Fibroblast of lung (primary cell): ENCODE data around the gene TTI1.

Source experiments
- EZH2 ChIP-seq: IDR thresholded peaks from 2 replicates; pipeline ENCODE4 v1.5.1; 2012; ENCODE audit warnings: low read length, control low read depth, mild to moderate bottlenecking; ENCODE audit errors: missing control alignments
- TF ChIP-seq, protein P1 (sequence below), 2 donors: IDR thresholded peaks in 1 of 2; conservative IDR thresholded peaks in 1 of 2; 1 replicate in 1 of 2; 2 replicates in 1 of 2; pipeline ENCODE4 v1.5.1; 2011 to 2012; ENCODE audit warnings: low read length in 2 of 2, control low read depth in 1 of 2, inconsistent platforms in 1 of 2, low read depth in 1 of 2, mild to moderate bottlenecking in 1 of 2

GRCh38 chr20:38008233-38008944 lies 24.9 kb downstream of the TTI1 start:
- TF ChIP-seq, protein P1, sequence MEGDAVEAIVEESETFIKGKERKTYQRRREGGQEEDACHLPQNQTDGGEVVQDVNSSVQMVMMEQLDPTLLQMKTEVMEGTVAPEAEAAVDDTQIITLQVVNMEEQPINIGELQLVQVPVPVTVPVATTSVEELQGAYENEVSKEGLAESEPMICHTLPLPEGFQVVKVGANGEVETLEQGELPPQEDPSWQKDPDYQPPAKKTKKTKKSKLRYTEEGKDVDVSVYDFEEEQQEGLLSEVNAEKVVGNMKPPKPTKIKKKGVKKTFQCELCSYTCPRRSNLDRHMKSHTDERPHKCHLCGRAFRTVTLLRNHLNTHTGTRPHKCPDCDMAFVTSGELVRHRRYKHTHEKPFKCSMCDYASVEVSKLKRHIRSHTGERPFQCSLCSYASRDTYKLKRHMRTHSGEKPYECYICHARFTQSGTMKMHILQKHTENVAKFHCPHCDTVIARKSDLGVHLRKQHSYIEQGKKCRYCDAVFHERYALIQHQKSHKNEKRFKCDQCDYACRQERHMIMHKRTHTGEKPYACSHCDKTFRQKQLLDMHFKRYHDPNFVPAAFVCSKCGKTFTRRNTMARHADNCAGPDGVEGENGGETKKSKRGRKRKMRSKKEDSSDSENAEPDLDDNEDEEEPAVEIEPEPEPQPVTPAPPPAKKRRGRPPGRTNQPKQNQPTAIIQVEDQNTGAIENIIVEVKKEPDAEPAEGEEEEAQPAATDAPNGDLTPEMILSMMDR (conservative IDR thresholded peaks at IDR 0.05 in 1 of 2, IDR thresholded peaks at IDR 0.05 in 1 of 2; ENCODE audit: low read depth in 1 of 2, low read length in 2 of 2) = no peak
- TF ChIP-seq EZH2 = no peak
